Stimulated activated CD4-positive, alpha-beta T cell treated with anti-CD3 and anti-CD28 coated beads, Interleukin-15, amount 100 ng/mL, for 48 hours (primary cell): Measurements from ENCODE around the gene KIF19.
A peak's percentile ranks its signal among the peaks of the same experiment; 100 is the strongest.

Experiments
- DNase-seq, 2 donors: peaks; one replicate each; pipeline ENCODE4 v3.0.0-alpha.2; 2020; ENCODE audit warnings: low read depth in 2 of 2

Gene KIF19

DNA sequence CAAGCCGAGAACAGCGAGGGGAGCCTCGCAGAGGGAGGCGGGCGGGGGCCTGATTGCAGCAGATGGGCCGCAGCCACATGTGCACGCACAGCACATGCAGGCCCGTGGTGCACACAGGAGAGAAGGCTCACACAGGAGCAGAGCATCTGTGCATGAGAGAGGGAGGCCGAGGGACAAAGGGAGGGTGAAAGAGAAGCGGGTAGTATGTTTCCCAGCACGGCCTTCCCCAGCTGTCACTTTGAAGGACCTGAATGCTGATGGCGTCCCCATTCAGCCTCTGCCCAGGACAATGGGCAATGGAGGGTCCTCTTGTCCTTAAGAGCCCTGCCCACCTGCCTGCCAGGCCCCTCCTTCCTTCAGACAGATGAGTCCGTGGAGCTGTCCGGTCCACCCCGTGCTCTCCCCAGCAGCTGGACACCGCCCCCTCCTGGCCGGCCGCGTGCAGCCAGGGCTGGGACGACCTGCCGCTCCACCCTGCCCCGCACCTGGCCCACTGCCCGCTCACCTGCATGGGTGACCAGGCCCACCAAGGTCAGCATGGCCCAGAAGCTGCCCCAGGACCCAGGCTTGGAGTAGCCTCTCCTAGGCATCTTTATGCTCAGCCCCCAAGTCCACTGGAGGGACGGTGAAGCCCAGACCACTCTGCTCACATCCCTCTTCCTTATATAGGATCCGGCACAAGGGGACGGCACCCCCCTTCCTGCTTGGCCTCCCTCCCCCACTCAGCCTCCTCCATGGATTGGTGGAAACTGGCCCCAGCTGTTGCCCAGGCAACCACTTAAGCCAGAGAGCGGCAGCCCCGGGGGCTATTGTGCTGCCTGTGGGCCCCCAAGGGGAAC is 35.4 kb downstream of the KIF19 start, which contains the start of gene BTBD17:
Gene BTBD17, minus strand, starts transcription at position 639 of the 839 bp plus-strand sequence. Its CDS starts 49 bp downstream, at position 590.
- no peak for DNase-seq

DNA sequence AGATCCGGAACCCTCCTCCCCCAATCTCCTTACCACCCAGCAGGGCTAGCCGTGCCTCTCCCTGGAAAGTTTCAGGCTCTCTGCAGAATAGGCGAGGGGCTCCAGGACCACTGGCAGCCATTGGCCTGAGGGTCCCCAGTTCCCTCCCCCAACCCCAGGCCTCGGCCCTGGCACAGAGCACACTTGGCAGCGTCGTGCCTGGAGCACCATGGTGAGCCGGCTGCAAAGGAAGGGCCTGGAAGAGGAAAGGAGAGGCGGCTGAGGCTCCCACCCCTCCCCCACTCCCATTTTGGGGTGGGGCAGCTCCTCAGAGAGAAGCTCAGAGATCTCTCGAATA is 36.0 kb downstream of the KIF19 start:
- DNase-seq = no peak

- no peak for DNase-seq
These were observed 36.9 kb downstream of the KIF19 start for GRCh38 chr17:74362810-74363498.

- DNase-seq = no peak
These were observed 41.2 kb downstream of the KIF19 start, which contains the start of gene GPR142 for GRCh38 chr17:74367206-74367605. Gene GPR142, plus strand, starts transcription at chr17:74367506. Its CDS starts 2,035 bp downstream, at chr17:74369541.

DNA sequence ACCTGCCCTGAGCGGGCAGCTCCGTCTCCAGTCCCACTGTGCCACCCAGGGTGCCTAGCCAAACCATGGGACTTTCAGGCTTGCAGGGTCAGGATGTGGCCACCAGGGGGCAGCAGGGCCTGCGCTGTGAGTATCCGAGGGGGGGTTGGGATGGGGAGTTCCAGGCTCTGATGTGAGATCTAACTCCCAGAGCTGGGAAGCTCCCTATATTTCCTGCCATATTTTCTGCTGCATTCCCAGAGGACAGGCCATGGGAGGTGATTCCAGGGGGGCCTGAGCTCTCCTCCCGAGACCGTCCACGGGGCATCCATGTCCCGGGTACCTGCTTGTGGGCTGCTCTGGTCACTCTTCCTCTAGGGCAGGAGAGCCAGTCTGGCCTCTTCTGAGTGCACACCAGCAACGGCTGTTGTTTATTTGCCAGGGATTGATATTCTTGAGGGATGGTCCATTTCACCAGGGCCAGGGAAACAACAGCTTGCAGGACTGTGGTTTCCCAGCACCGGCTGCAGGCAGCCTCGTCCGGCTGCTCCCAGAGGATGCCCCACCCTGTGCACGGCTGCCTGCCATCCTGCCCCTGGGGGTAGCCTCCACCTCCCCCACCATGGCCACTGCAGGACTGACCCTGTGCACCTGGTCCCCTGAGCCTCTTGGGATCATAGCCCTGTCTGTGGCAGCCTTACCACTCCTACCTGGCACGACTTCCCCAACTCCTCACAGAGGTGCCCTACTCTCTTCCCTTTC is 42.5 kb downstream of the KIF19 start:
- peak; percentile 43 to 60 for DNase-seq

GRCh38 chr17:74369221-74369620 is 43.2 kb downstream of the KIF19 start:
- peak; percentile 41 to 58 for DNase-seq

GRCh38 chr17:74369665-74370490 is 43.9 kb downstream of the KIF19 start:
- DNase-seq = no peak

GRCh38 chr17:74371653-74372147 is 45.7 kb downstream of the KIF19 start:
- DNase-seq = no peak

- no peak for DNase-seq
These were observed 46.4 kb downstream of the KIF19 start for GRCh38 chr17:74372426-74372825.

- DNase-seq = no peak
These were observed 48.0 kb downstream of the KIF19 start for GRCh38 chr17:74373838-74374606.

- DNase-seq = no peak
These were observed 48.8 kb downstream of the KIF19 start for GRCh38 chr17:74374858-74375257.

- peak; percentile 87 to 92 for DNase-seq
These were observed 53.6 kb downstream of the KIF19 start for GRCh38 chr17:74379495-74380085.

GRCh38 chr17:74380086-74380958 is 54.3 kb downstream of the KIF19 start:
- DNase-seq = no peak

- no peak for DNase-seq
These were observed 55.2 kb downstream of the KIF19 start for GRCh38 chr17:74380959-74381808.

DNA sequence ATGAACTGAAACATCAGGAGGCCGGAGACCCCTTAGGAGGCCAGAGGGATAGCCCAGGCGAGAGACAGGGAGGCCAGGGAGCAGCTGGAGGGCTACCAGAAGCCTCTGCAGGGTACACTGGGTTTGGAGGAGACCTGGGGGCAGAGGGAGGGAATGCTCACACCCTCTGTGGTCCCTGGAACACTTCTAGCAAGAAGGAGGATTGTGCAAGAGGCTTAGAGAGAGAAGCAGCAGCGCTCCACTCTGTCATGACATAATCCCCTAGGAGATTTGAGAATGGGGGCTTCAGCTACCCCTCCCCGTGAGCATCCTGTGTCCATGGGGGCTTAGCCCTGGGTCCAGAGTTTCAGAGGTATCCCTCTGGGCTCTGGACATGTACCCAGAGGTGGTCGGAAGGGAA is 57.1 kb downstream of the KIF19 start:
- DNase-seq = no peak

GRCh38 chr17:74385201-74385600 is 59.2 kb downstream of the KIF19 start:
- DNase-seq = no peak

GRCh38 chr17:74386386-74386785 is 60.4 kb downstream of the KIF19 start:
- no peak for DNase-seq
